ENCODE measurements around the gene DNMBP.
"Not testable (repeated sequence)": the region's sequence is repeated elsewhere in the genome, so short reads cannot be mapped to it uniquely, and the experiment has no call there.

DNA sequence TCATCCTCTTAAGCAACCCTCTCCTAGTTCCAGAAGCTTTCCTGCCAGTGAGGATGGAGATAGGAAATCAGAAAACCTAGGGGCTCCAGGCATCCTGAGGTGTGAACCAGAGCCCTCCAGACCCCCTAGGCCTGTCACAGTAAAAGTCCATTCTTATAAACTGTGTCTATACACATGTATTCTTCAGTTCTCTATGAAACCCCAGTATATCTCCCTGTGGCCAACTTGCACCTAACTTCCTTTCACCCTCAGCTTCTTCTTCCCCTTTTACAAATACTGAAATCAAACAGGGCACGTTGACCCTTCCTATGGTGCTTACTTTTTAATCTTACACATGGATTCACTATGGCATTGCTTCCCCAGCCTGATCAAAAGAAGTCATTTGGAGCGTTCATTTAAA is 168.9 kb downstream of the DNMBP start:
- not testable (repeated sequence) for TF ChIP-seq POLR2AphosphoS5 (IDR thresholded peaks at IDR 0.05; ENCODE audit: low read depth, low read length); SRF (IDR thresholded peaks at IDR 0.05; ENCODE audit: low read depth)
- TF ChIP-seq, protein P1, sequence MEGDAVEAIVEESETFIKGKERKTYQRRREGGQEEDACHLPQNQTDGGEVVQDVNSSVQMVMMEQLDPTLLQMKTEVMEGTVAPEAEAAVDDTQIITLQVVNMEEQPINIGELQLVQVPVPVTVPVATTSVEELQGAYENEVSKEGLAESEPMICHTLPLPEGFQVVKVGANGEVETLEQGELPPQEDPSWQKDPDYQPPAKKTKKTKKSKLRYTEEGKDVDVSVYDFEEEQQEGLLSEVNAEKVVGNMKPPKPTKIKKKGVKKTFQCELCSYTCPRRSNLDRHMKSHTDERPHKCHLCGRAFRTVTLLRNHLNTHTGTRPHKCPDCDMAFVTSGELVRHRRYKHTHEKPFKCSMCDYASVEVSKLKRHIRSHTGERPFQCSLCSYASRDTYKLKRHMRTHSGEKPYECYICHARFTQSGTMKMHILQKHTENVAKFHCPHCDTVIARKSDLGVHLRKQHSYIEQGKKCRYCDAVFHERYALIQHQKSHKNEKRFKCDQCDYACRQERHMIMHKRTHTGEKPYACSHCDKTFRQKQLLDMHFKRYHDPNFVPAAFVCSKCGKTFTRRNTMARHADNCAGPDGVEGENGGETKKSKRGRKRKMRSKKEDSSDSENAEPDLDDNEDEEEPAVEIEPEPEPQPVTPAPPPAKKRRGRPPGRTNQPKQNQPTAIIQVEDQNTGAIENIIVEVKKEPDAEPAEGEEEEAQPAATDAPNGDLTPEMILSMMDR (IDR thresholded peaks at IDR 0.05 in 2 of 3, conservative IDR thresholded peaks at IDR 0.05 in 1 of 3; ENCODE audit: borderline replicate concordance in 1 of 3, insufficient read depth in 1 of 3, low read depth in 2 of 3, low read length in 2 of 3) = not testable (repeated sequence)
